Left ventricle myocardium inferior (tissue), 1 donor: ENCODE data around the gene RHOBTB1. TPM values are rescaled to one million over a fixed set of nuclear protein-coding genes. Genes with fewer than 3 reads are reported as not detected.

Experiments used
- DNase-seq: peaks from one replicate; pipeline ENCODE4 v3.0.0-alpha.2; 2020
- H3K27ac ChIP-seq: fragments of 200-600 bp; replicated peaks from 2 replicates; pipeline ENCODE4 v1.8.0; 2021
- H3K27me3 ChIP-seq: fragments of 200-600 bp; 2 replicates; pipeline ENCODE4 v1.8.0; 2021; ENCODE audit warnings: low read depth
- H3K36me3 ChIP-seq: fragments of 200-600 bp; 2 replicates; pipeline ENCODE4 v1.8.0; 2021
- H3K4me1 ChIP-seq: fragments of 200-600 bp; 2 replicates; pipeline ENCODE4 v1.8.0; 2021
- H3K4me3 ChIP-seq: fragments of 200-600 bp; 2 replicates; pipeline ENCODE4 v1.8.0; 2021; ENCODE audit warnings: mild to moderate bottlenecking, moderate library complexity
- H3K9me3 ChIP-seq: fragments of 200-600 bp; replicated peaks from 2 replicates; pipeline ENCODE4 v1.8.0; 2021
- intact Hi-C: fragments of 100-400 bp; cut with micrococcal nuclease; formaldehyde crosslinking; loops from one replicate; pipeline ENCODE4 v1.11.0; 2022
- total RNA-seq: library from RNA; stranded (reverse); fragmentation: NEBNext Ultra II Directional; extraction: Animal tissue kit (Norgen Biotek cat#: 25700); gene quantifications from one replicate; pipeline ENCODE4 v1.2.1, GENCODE V29; 2021
- TF ChIP-seq, protein P1 (sequence below): fragments of 200-600 bp; IDR thresholded peaks from 2 replicates; pipeline ENCODE4 v1.8.0; 2021; ENCODE audit warnings: antibody characterized with exemption, mild to moderate bottlenecking, borderline replicate concordance
- donor health status: DM: no; HTN: yes; CAD: no; lungs with severe emphysema.

RHOBTB1 gene
- total RNA-seq, 1 donor from 2014 or later, result 16.6 TPM

DNA sequence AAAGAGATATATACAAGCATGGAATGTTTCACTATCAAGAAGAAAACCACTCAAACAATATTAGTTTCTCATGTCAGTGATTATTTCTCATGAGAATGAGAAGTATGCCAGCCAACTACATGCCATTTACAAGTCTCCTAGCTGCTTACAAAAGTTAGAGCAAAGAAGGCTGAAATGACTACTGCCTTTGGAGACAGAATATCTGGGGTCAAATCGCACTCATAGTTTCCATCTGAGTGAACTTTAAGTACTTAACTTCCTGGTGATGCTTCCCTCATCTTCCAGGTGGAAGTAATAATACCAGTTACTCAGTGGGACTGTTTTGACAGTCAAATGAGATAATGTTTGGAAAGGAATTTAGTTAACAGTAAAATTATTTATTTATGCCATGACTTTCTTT, 42.0 kb upstream of the RHOBTB1 start:
- intact Hi-C loops, result no loop called here
- no peak overlapping the region for H3K27ac ChIP-seq
- no peak for DNase-seq
- H3K27me3 ChIP-seq, result no peaks in the 10 kb centered on the region
- no peaks in the 10 kb centered on the region for H3K9me3 ChIP-seq
- TF ChIP-seq, protein P1, sequence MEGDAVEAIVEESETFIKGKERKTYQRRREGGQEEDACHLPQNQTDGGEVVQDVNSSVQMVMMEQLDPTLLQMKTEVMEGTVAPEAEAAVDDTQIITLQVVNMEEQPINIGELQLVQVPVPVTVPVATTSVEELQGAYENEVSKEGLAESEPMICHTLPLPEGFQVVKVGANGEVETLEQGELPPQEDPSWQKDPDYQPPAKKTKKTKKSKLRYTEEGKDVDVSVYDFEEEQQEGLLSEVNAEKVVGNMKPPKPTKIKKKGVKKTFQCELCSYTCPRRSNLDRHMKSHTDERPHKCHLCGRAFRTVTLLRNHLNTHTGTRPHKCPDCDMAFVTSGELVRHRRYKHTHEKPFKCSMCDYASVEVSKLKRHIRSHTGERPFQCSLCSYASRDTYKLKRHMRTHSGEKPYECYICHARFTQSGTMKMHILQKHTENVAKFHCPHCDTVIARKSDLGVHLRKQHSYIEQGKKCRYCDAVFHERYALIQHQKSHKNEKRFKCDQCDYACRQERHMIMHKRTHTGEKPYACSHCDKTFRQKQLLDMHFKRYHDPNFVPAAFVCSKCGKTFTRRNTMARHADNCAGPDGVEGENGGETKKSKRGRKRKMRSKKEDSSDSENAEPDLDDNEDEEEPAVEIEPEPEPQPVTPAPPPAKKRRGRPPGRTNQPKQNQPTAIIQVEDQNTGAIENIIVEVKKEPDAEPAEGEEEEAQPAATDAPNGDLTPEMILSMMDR, result no peak
- no peak overlapping the region for H3K4me3 ChIP-seq
- no peaks in the 10 kb centered on the region for H3K36me3 ChIP-seq
- peaks cover 4% of the 10 kb centered on the region for H3K4me1 ChIP-seq

DNA sequence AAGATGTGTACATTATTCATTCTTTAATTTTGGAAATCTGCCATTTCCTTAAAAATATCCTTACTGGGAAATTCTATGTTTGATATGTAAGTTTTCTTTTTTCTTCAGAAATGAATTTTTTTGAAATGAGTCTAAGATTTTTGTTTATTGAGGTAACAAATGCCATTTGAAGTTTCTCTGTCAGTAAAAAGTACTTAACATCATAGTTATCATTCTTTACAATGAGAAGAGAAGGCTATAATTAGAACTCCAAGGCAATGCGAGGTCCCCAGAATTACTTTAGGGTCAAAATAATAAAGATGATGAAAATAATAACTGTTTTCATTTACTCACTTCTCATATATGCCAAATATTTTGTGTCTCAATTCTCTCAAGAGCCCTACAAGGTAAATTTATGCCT, 37.0 kb upstream of the RHOBTB1 start:
- Histone ChIP-seq H3K27me3 (no peaks in the 10 kb centered on the region), H3K4me1 (peaks cover 9% of the 10 kb centered on the region), H3K36me3 (no peaks in the 10 kb centered on the region), H3K9me3 (no peaks in the 10 kb centered on the region), H3K4me3 (no peak overlapping the region), H3K27ac (no peak overlapping the region)
- DNase-seq, result no peak
- TF ChIP-seq, protein P1, result no peak
- intact Hi-C loops, result no loop called here

- Histone ChIP-seq H3K27ac (no peak overlapping the region), H3K27me3 (no peaks in the 10 kb centered on the region), H3K4me1 (peaks cover 16% of the 10 kb centered on the region), H3K4me3 (no peak overlapping the region), H3K36me3 (no peaks in the 10 kb centered on the region), H3K9me3 (no peaks in the 10 kb centered on the region)
- no peak for DNase-seq
- intact Hi-C loops, result loop anchor here (10.0 kb wide), 1 partner anchor 305 kb away; no protein-coding TSS in a partner anchor
- TF ChIP-seq, protein P1, result no peak
Measured at GRCh38 chr10:60979667-60980104, 35.7 kb upstream of the RHOBTB1 start.

- TF ChIP-seq, protein P1, result no peak
- no peak overlapping the region for H3K4me3 ChIP-seq
- H3K4me1 ChIP-seq, result peaks cover 16% of the 10 kb centered on the region
- H3K36me3 ChIP-seq, result no peaks in the 10 kb centered on the region
- no peaks in the 10 kb centered on the region for H3K9me3 ChIP-seq
- H3K27me3 ChIP-seq, result no peaks in the 10 kb centered on the region
- DNase-seq, result no peak
- intact Hi-C loops, result loop anchor here (10.0 kb wide), 1 partner anchor 306 kb away; no protein-coding TSS in a partner anchor
- no peak overlapping the region for H3K27ac ChIP-seq
Measured at GRCh38 chr10:60978287-60979115, 34.5 kb upstream of the RHOBTB1 start.

DNA sequence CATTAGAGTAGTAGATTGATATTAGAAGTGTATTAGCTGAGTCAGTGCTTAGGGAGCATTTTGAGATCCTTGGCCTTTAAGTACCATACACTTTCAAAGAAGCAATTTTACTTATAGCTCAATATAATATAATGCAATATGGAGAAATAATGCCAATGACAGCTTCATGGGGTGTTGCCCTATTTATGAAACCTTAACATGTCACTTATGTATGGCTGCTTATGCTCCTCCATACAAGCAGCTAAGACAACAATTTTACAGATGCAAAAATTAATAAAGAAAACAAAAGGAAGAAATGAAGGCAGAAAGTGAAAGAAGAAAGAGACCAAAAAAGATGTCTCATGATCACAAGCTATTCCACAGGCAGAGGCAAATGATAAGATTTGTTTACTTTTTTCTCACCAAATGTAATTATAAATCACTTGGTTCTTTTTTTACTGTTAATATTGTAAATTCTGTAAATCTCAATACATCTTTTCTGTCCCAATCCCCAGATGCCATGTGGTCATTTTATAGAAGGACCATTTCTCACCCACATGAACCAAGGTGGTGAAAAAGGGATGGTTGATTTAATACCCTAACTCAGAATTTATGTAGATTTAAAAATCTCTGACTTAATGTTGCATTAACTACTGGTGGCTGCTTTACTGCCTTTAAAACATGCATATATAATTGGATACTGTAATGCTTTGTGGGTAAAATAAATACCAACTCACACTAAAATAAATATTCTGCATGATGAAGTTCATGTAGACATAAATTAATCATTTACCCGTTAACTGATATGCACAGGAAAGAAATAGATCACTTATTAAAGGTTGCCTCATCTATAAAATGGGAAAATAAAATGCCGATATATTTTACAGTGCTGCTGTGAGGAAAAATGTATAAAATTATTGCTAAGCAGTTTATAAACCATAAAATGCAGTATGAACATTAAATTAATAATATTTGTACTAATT, 33.5 kb upstream of the RHOBTB1 start:
- intact Hi-C loops, result loop anchor here (10.0 kb wide), 1 partner anchor 307 kb away; no protein-coding TSS in a partner anchor
- TF ChIP-seq, protein P1, result no peak

More for the DNA sequence above, 33.5 kb upstream of the RHOBTB1 start:
- H3K9me3 ChIP-seq, result no peaks in the 10 kb centered on the region
- H3K27me3 ChIP-seq, result no peaks in the 10 kb centered on the region
- peaks cover 16% of the 10 kb centered on the region for H3K4me1 ChIP-seq
- no peak overlapping the region for H3K4me3 ChIP-seq
- DNase-seq, result no peak
- no peaks in the 10 kb centered on the region for H3K36me3 ChIP-seq
- no peak overlapping the region for H3K27ac ChIP-seq
